Transverse colon (tissue), 4 donors: ENCODE data around the gene SGCB. TPM values are rescaled to one million over a fixed set of nuclear protein-coding genes. Genes with fewer than 3 reads are reported as not detected.

Experiments used
- DNase-seq: peaks from one replicate; pipeline ENCODE4 v3.0.0-alpha.2; 2019
- H3K27ac ChIP-seq, 4 donors: fragments of 200-600 bp; sonication (generic); 2 replicates each; pipeline ENCODE4 v1.5.1; 2016 to 2018; ENCODE audit warnings: inconsistent platforms in 4 of 4
- H3K27me3 ChIP-seq: fragments of 200-600 bp; sonication (generic); 2 replicates; pipeline ENCODE4 v1.5.1; 2017; ENCODE audit warnings: inconsistent platforms
- H3K36me3 ChIP-seq, 4 donors: fragments of 200-600 bp; sonication (generic); 2 replicates each; pipeline ENCODE4 v1.5.1; 2017 to 2019; ENCODE audit warnings: inconsistent platforms in 4 of 4
- H3K4me1 ChIP-seq, 4 donors: fragments of 200-600 bp; sonication (generic); 2 replicates each; pipeline ENCODE4 v1.5.1; 2017 to 2020; ENCODE audit warnings: inconsistent platforms in 4 of 4
- H3K4me3 ChIP-seq, 4 donors: fragments of 200-600 bp; sonication (generic); 1 replicate in 1 of 4; 2 replicates in 3 of 4; pipeline versions ENCODE4 v1.5.1 to v1.6.1; 2017 to 2019; ENCODE audit warnings: inconsistent platforms in 4 of 4
- H3K9me3 ChIP-seq, 2 donors: fragments of 200-600 bp; sonication (generic); 2 replicates each; pipeline ENCODE4 v1.5.1; 2017 to 2019; ENCODE audit warnings: inconsistent platforms in 2 of 2
- EP300 ChIP-seq: sonication (generic); formaldehyde crosslinking; IDR thresholded peaks from one replicate; pipeline ENCODE4 v1.6.1; 2017; ENCODE audit warnings: antibody characterized with exemption, low read depth
- POLR2A ChIP-seq: fragments of 450-650 bp; IDR thresholded peaks from one replicate; pipeline ENCODE4 v1.6.1; 2016; ENCODE audit warnings: antibody characterized with exemption, mild to moderate bottlenecking, moderate library complexity
- POLR2AphosphoS5 ChIP-seq, 3 donors: sonication (generic); formaldehyde crosslinking; IDR thresholded peaks; one replicate each; pipeline ENCODE4 v1.6.1; 2016; ENCODE audit warnings: antibody characterized with exemption in 3 of 3
- WGBS, 2 donors: methylation state at CpG; one replicate each; pipeline ENCODE4 v1.1.5; 2018; ENCODE audit warnings: low coverage in 1 of 2; 5-methylcytosine and 5-hydroxymethylcytosine counted together
- in situ Hi-C, 4 donors: fragments of 200-750 bp; cut with MboI; loops; one replicate each; pipeline versions ENCODE4 v1.15.0 to v1.15.1; 2017; ENCODE audit warnings: low sequenced_read_pairs in 3 of 4, low pct_ligation_motif_present in 1 of 4, low pct_unique_long_range_greater_than_20kb in 1 of 4
- intact Hi-C: fragments of 100-400 bp; cut with DNase I; formaldehyde crosslinking; loops from one replicate; pipeline ENCODE4 v1.15.1; 2023; ENCODE audit warnings: low total_unique reads
- total RNA-seq, 4 donors: library from RNA; depleted of rRNA; stranded (reverse); fragments of >200 nt; gene quantifications; one replicate each; pipeline ENCODE4 v1.1.0, GENCODE V29; 2016
- TF ChIP-seq, protein P1 (sequence below), 5 experiments: fragments of 200-600 bp in 3 of 5; fragments of 450-650 bp in 2 of 5; sonication (generic) in 3 of 5; IDR thresholded peaks; 1 replicate in 2 of 5; 2 replicates in 3 of 5; pipeline ENCODE4 v1.5.1; 2016 to 2017; ENCODE audit warnings: antibody characterized with exemption in 5 of 5, inconsistent platforms in 3 of 5, mild to moderate bottlenecking in 2 of 5, moderate library complexity in 1 of 5

SGCB gene
- total RNA-seq, 4 donors from 2014 or later = 4.9 to 26.4 (median 15.7) TPM

DNA sequence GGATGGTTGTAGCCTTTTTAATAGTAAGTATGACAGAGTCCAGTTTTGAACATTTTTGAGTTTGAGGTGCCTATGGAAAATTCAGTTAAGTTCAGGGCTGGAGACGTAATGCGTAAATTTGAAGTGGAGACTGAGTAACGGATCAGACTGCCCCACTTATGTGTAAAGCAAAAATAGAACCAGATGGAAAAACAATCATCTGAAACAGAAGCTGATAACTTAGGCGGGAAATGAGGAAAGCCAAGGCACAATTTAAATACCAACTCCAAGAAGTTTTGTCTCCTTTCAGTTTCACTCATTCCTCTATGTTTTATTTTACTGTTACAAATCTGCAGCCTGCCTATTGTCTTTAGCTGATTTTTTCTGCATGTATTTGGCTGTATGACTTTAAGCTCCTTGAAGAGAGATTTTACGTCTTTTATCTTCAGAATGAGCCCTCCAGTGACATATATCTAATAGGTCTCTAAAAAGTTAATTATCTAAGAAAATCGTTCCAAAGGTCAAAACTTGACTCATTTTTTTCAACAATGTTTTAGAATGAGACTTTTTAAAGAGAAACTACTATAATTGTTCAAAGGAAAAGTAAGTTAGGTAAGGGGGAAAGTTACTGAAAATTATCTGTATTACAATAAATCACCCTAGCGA, 1.1 kb downstream of the SGCB start:
- TF ChIP-seq POLR2AphosphoS5 (IDR thresholded peaks at IDR 0.05) (no peak), POLR2A (no peak), EP300 (no peak)
- TF ChIP-seq, protein P1, sequence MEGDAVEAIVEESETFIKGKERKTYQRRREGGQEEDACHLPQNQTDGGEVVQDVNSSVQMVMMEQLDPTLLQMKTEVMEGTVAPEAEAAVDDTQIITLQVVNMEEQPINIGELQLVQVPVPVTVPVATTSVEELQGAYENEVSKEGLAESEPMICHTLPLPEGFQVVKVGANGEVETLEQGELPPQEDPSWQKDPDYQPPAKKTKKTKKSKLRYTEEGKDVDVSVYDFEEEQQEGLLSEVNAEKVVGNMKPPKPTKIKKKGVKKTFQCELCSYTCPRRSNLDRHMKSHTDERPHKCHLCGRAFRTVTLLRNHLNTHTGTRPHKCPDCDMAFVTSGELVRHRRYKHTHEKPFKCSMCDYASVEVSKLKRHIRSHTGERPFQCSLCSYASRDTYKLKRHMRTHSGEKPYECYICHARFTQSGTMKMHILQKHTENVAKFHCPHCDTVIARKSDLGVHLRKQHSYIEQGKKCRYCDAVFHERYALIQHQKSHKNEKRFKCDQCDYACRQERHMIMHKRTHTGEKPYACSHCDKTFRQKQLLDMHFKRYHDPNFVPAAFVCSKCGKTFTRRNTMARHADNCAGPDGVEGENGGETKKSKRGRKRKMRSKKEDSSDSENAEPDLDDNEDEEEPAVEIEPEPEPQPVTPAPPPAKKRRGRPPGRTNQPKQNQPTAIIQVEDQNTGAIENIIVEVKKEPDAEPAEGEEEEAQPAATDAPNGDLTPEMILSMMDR (IDR thresholded peaks at IDR 0.05) = no peak
- H3K9me3 ChIP-seq = no peaks in the 10 kb centered on the region
- H3K4me1 ChIP-seq = peaks cover 0 to 29% (median 17%) of the 10 kb centered on the region in 4 donors
- no peaks in the 10 kb centered on the region for H3K36me3 ChIP-seq
- peak overlapping the region; percentile 68 to 81 (median 72) for H3K4me3 ChIP-seq
- 34 to 35% methylated on average over 7 of the region's 7 CpGs for WGBS, 2 donors
- peaks cover 4% of the 10 kb centered on the region for H3K27me3 ChIP-seq
- DNase-seq = no peak
- H3K27ac ChIP-seq = peak overlapping the region in 3 of 4 donors; percentile 77 to 84 (median 83)
- intact Hi-C loops = no loop called here
- in situ Hi-C loops = loop anchor here in 1 of 4 donors (10.0 kb wide), 1 partner anchor 192 kb away; the partner anchor contains the start of gene DCUN1D4

DNA sequence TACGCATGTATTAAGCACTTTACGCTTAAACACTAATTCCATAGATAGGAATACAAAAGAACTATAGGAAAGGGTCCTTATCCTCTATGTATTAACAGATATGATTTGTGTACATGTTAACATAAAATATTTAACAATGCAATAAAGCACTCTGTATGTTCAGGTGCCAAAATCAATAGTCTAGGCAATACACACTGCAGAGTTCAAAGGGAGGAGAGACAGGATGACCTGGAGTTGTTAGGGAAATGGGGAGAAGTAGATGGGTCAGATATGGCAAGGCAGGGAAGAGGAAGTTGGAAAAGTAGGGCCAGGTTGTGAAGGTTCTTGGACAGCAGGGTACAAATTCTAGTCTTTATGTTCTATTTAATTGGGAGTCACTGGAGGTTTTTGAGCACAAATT, 2.9 kb downstream of the SGCB start:
- in situ Hi-C loops = loop anchor here in 1 of 4 donors (10.0 kb wide), 1 partner anchor 190 kb away; the partner anchor contains the start of gene DCUN1D4
- 66 to 75% methylated on average over 2 of the region's 2 CpGs for WGBS, 2 donors
- H3K4me3 ChIP-seq = no peak overlapping the region
- no peak for TF ChIP-seq POLR2A
- no peak for TF ChIP-seq POLR2AphosphoS5 (IDR thresholded peaks at IDR 0.05)
- TF ChIP-seq EP300 = no peak
- TF ChIP-seq, protein P1 (IDR thresholded peaks at IDR 0.05) = no peak
- no peak for DNase-seq
- no peaks in the 10 kb centered on the region for H3K36me3 ChIP-seq
- no peak overlapping the region for H3K27ac ChIP-seq
- no peaks in the 10 kb centered on the region for H3K27me3 ChIP-seq
- no peaks in the 10 kb centered on the region for H3K9me3 ChIP-seq
- intact Hi-C loops = no loop called here
- peaks cover 0 to 29% (median 17%) of the 10 kb centered on the region in 4 donors for H3K4me1 ChIP-seq

DNA sequence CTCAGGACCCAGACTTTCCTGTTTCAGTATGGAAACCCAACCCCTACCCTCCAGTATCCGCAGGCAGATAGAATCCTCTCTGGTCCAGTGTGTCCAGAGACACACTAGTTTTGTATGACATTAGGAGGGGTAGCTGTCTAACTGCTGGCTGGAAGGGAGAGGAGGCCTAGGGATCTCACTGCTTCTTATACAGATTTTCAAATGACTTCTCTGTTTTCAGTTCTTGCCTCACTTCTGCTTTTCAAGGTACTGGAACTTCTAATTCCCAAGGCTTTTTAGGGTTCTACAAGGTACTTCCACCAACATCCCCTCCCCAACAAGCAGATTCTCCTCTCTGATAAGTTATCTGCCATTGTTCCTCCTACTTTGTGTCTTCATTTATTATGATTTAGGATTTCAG, 6.1 kb downstream of the SGCB start:
- WGBS, 2 donors = 87% methylated on average over 1 of the region's 1 CpG; no CpG with 5 or more reads in 1 of the 2 donors

GRCh38 chr4:52028970-52029369, 9.1 kb downstream of the SGCB start:
- in situ Hi-C loops = loop anchor here in 3 of 4 donors (10.0 kb wide), 2 partner anchors 124 to 134 kb away; no protein-coding TSS in a partner anchor
- intact Hi-C loops = loop anchor here (10.0 kb wide), 1 partner anchor 134 kb away; no protein-coding TSS in a partner anchor

More for the DNA sequence above, 6.1 kb downstream of the SGCB start:
- Histone ChIP-seq H3K27me3 (no peaks in the 10 kb centered on the region), H3K4me3 (no peak overlapping the region), H3K36me3 (peaks cover 0 to 8% (median 0%) of the 10 kb centered on the region in 4 donors), H3K9me3 (no peaks in the 10 kb centered on the region), H3K27ac (no peak overlapping the region), H3K4me1 (peaks cover 0 to 22% (median 13%) of the 10 kb centered on the region in 4 donors)
- TF ChIP-seq POLR2AphosphoS5 (IDR thresholded peaks at IDR 0.05) (no peak), EP300 (no peak), POLR2A (no peak)
- TF ChIP-seq, protein P1 (IDR thresholded peaks at IDR 0.05) = no peak
- in situ Hi-C loops (loop anchor here in 1 of 4 donors (10.0 kb wide), 1 partner anchor 187 kb away; the partner anchor contains the start of gene DCUN1D4), intact Hi-C loops (no loop called here)
- no peak for DNase-seq

More at GRCh38 chr4:52028970-52029369, 9.1 kb downstream of the SGCB start:
- TF ChIP-seq, protein P1 (IDR thresholded peaks at IDR 0.05) = no peak
- TF ChIP-seq POLR2A (no peak), EP300 (no peak), POLR2AphosphoS5 (IDR thresholded peaks at IDR 0.05) (no peak)
- Histone ChIP-seq H3K4me3 (no peak overlapping the region), H3K36me3 (peaks cover 0 to 8% (median 0%) of the 10 kb centered on the region in 4 donors), H3K9me3 (no peaks in the 10 kb centered on the region), H3K27me3 (no peaks in the 10 kb centered on the region), H3K27ac (no peak overlapping the region), H3K4me1 (peaks cover 0 to 3% (median 0%) of the 10 kb centered on the region in 4 donors)
- DNase-seq = no peak
- 81 to 88% methylated on average over 1 of the region's 1 CpG for WGBS, 2 donors
